Mucosa of stomach (tissue), 1 donor: ENCODE results near the gene PLD5.
"Not testable (repeated sequence)": the region's sequence is repeated elsewhere in the genome, so short reads cannot be mapped to it uniquely, and the experiment has no call there.

ENCODE experiments used
- H3K27me3 ChIP-seq: one replicate; pipeline ENCODE4 v1.7.0; 2013; ENCODE audit warnings: mild to moderate bottlenecking, low read length; ENCODE audit not compliant: control insufficient read depth, insufficient read depth
- H3K36me3 ChIP-seq: one replicate; pipeline ENCODE4 v1.7.0; 2013; ENCODE audit warnings: low read length; ENCODE audit not compliant: control insufficient read depth, insufficient read depth
- H3K4me1 ChIP-seq: one replicate; pipeline ENCODE4 v1.7.0; 2013; ENCODE audit warnings: mild to moderate bottlenecking, low read length; ENCODE audit not compliant: control insufficient read depth, insufficient read depth
- H3K4me3 ChIP-seq: one replicate; pipeline ENCODE4 v1.7.0; 2013; ENCODE audit warnings: low read length
- H3K9ac ChIP-seq: one replicate; pipeline ENCODE4 v1.7.0; 2013; ENCODE audit warnings: mild to moderate bottlenecking, low read length, moderate library complexity
- H3K9me3 ChIP-seq: one replicate; pipeline ENCODE4 v1.7.0; 2013; ENCODE audit warnings: mild to moderate bottlenecking, low read length, moderate library complexity; ENCODE audit not compliant: control insufficient read depth
- donor health status: Pancreatic carcinoma.

PLD5 gene

GRCh38 chr1:242212961-242213360, 311.5 kb downstream of the PLD5 start:
- not testable (repeated sequence) for H3K9me3 ChIP-seq, H3K36me3 ChIP-seq, H3K4me1 ChIP-seq, H3K9ac ChIP-seq, H3K27me3 ChIP-seq, H3K4me3 ChIP-seq

DNA sequence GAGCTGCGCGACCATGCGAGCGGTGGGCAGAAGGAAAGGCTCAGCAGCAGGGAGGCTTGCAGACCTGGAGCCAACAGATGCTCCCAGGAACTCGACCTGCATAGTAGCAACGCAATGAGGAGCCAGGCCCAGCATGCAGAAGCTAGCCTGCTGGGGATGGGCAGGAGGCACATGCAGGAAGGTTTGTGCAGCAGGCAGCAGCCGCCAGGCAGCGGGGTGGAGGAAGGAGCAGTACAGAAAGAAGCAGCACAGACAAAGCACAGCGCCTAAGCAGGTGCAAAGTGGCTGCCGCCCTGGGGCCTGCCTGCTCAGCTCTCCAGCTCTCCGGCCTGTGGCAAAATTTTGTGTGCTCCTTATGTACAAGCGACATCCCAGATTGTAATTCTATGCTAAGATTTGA, 312.1 kb downstream of the PLD5 start:
- Histone ChIP-seq H3K9ac (no peak overlapping the region), H3K36me3 (no peaks in the 10 kb centered on the region), H3K27me3 (no peaks in the 10 kb centered on the region), H3K9me3 (peaks cover 9% of the 10 kb centered on the region), H3K4me3 (no peak overlapping the region), H3K4me1 (peaks cover 8% of the 10 kb centered on the region)

DNA sequence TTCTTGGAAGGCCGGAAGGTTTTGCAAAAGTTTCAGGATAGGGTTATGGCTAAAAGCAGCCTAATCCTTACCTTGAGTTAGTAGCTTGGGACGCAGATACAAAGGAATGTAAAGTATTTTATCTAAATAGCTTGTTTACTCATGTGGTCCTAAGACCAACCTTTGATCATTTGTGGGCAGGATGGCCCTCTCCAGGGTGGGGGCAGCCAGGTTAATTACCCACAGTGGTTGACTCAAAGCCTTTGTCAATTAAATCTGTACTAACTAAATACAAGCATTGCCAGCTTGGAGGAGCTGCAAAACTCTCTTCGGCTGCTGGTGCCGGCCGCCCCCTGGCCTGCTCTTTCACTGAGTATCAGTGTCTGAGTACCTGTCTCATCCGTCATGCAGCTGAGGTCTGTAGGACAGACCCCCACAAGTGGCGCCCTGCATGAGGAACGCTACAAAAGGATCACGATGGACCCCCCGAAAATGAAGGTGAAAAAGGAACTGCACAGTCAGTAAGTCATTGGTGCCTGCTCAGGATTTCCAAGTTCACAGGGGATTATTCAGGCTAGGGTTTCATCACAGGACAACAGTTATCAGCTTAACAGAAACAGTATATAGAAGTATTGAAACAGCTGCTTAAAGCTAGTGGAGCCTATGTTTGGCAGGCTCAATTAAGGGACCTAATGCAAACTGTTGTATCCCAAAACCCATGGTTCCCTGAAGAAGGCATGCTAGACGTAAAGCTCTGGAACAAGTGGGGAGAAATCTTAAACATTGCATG, 313.1 kb downstream of the PLD5 start:
- Histone ChIP-seq H3K4me1 (peaks cover 8% of the 10 kb centered on the region), H3K4me3 (no peak overlapping the region), H3K36me3 (no peaks in the 10 kb centered on the region), H3K9ac (no peak overlapping the region), H3K9me3 (peaks cover 4% of the 10 kb centered on the region), H3K27me3 (no peaks in the 10 kb centered on the region)

DNA sequence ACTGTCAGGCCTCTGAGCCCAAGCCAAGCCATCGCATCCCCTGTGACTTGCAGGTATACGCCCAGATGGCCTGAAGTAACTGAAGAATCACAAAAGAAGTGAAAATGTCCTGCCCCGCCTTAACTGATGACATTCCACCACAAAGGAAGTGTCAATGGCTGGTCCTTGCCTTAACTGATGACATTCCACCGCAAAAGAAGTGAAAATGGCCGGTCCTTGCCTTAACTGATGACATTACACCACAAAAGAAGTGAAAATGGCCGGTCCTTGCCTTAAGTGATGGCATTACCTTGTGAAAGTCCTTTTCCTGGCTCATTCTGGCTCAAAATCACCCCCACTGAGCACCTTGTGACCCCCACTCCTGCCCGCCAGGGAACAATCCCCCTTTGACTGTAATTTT, 314.2 kb downstream of the PLD5 start:
- H3K4me3 ChIP-seq, H3K9ac ChIP-seq, H3K4me1 ChIP-seq, H3K9me3 ChIP-seq, H3K36me3 ChIP-seq, H3K27me3 ChIP-seq: not testable (repeated sequence)

- no peaks in the 10 kb centered on the region for H3K27me3 ChIP-seq
- H3K9me3 ChIP-seq: no peaks in the 10 kb centered on the region
- H3K9ac ChIP-seq: no peak overlapping the region
- no peaks in the 10 kb centered on the region for H3K36me3 ChIP-seq
- peaks cover 8% of the 10 kb centered on the region for H3K4me1 ChIP-seq
- no peak overlapping the region for H3K4me3 ChIP-seq
Observed at GRCh38 chr1:242209063-242209462, 315.4 kb downstream of the PLD5 start.

DNA sequence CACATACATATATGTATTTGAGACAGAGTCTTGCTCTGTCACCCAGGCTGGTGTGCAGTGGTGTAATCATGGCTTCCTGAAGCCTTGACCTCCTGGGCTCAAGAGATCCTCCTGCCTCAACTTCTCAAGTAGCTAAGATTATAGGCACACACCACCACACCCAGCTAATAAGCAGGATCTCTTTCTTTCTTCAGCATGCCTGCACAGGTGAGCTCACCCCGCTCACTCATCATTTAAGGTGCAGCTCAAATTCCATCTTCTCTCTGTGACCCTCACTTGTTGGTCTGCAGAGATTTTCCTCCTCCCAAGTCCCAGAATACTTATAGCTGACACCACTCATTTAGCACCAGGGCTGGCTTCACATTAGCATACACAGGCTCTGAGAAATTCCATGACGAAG, 316.5 kb downstream of the PLD5 start:
- Histone ChIP-seq H3K4me1 (peaks cover 8% of the 10 kb centered on the region), H3K36me3 (no peaks in the 10 kb centered on the region), H3K27me3 (no peaks in the 10 kb centered on the region), H3K9me3 (no peaks in the 10 kb centered on the region), H3K9ac (no peak overlapping the region), H3K4me3 (no peak overlapping the region)

DNA sequence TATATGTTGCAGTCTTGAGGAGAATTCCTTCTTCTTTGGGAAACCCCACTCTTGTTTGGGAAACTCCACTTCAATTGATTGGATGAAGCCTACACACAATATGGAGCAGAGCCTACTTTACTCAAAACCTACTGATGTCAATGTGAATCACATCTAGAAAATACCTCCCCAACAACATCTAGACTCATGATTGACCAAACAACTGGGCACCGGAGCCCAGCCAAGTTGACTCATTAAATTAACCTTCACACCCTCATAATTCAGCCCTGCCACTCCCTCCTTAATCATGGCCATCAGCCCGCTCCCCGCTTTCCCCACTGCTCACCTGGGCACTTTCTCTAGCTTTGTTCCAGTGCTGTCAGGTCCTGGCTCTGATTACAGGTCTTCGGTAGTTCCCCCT, 317.5 kb downstream of the PLD5 start:
- no peaks in the 10 kb centered on the region for H3K27me3 ChIP-seq
- H3K9ac ChIP-seq: no peak overlapping the region
- H3K4me3 ChIP-seq: no peak overlapping the region
- peaks cover 8% of the 10 kb centered on the region for H3K4me1 ChIP-seq
- no peaks in the 10 kb centered on the region for H3K9me3 ChIP-seq
- no peaks in the 10 kb centered on the region for H3K36me3 ChIP-seq

GRCh38 chr1:242205622-242206489, 318.6 kb downstream of the PLD5 start:
- Histone ChIP-seq H3K9ac (no peak overlapping the region), H3K27me3 (no peaks in the 10 kb centered on the region), H3K4me3 (no peak overlapping the region)

DNA sequence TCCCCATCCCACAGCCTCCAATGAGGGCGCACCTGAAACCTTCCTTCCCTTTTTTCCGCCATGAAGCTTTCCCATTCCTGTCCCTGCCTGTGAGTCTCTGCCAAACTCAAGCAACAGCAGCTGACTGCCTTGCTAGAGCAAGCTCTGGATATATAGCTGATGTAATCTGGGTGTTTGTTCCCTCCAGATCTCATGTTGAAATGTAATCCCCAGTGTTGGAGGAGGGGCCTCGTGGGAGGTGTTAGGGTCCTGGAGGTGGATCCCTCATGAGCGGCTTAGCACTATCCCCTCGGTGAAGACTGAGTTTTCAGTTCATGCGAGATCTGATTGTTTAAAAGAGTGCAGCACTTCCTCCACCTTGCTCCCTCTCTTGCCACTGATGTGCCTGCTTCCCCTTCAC, 321.2 kb downstream of the PLD5 start:
- Histone ChIP-seq H3K4me1 (no peaks in the 10 kb centered on the region), H3K9ac (no peak overlapping the region), H3K9me3 (no peaks in the 10 kb centered on the region), H3K27me3 (no peaks in the 10 kb centered on the region), H3K4me3 (no peak overlapping the region), H3K36me3 (no peaks in the 10 kb centered on the region)

More at GRCh38 chr1:242205622-242206489, 318.6 kb downstream of the PLD5 start:
- H3K9me3 ChIP-seq: no peaks in the 10 kb centered on the region
- no peaks in the 10 kb centered on the region for H3K36me3 ChIP-seq
- peaks cover under 1% of the 10 kb centered on the region for H3K4me1 ChIP-seq

DNA sequence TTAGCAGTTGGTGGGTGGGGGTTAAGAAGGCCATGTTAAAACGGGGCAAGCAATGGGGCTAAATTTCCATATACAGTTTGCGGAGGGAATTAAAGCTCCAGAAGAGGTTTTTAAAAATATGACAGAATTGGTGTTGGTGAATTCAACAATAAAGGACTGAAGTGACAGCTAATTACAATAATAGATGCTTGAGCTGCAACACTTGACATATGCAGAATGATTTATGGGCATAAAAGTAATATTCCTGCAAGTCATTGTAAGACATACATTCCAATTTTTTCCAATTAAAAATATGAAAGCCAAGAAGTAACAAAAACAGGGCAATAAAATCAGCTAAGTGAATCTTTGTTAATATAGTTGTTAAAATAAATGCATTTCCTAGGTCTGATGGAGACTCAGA, 323.4 kb downstream of the PLD5 start:
- no peaks in the 10 kb centered on the region for H3K9me3 ChIP-seq
- H3K36me3 ChIP-seq: no peaks in the 10 kb centered on the region
- no peak overlapping the region for H3K4me3 ChIP-seq
- no peak overlapping the region for H3K9ac ChIP-seq
- no peaks in the 10 kb centered on the region for H3K27me3 ChIP-seq
- no peaks in the 10 kb centered on the region for H3K4me1 ChIP-seq

- no peaks in the 10 kb centered on the region for H3K36me3 ChIP-seq
- H3K9me3 ChIP-seq: no peaks in the 10 kb centered on the region
- no peaks in the 10 kb centered on the region for H3K4me1 ChIP-seq
- no peak overlapping the region for H3K4me3 ChIP-seq
- H3K9ac ChIP-seq: no peak overlapping the region
- H3K27me3 ChIP-seq: no peaks in the 10 kb centered on the region
Observed at GRCh38 chr1:242199776-242200458, 324.6 kb downstream of the PLD5 start.
